Mesothelial cell of epicardium (in vitro differentiated cells): ENCODE data around the gene CAPN1. TPM values are rescaled to one million over a fixed set of nuclear protein-coding genes. Genes with fewer than 3 reads are reported as not detected.
A peak's percentile ranks its signal among the peaks of the same experiment; 100 is the strongest.

ENCODE experiments used
- DNase-seq, 2 experiments: peaks; one replicate each; pipeline ENCODE4 v3.0.0; 2021; ENCODE audit warnings: low spot score in 2 of 2; ENCODE audit not compliant: unreplicated experiment in 2 of 2
- H3K27ac Mint-ChIP-seq: 2 replicates; pipeline ENCODE4 v1.8.0; 2021; ENCODE audit warnings: mixed read lengths
- H3K27me3 Mint-ChIP-seq: 2 replicates; pipeline ENCODE4 v1.8.0; 2021; ENCODE audit warnings: low read depth, mixed read lengths
- H3K36me3 Mint-ChIP-seq: 2 replicates; pipeline ENCODE4 v1.8.0; 2021; ENCODE audit warnings: mixed read lengths
- H3K4me1 Mint-ChIP-seq: 2 replicates; pipeline ENCODE4 v1.8.0; 2021; ENCODE audit warnings: mixed read lengths
- H3K4me3 Mint-ChIP-seq: 2 replicates; pipeline ENCODE4 v1.8.0; 2021; ENCODE audit warnings: mild to moderate bottlenecking, moderate library complexity, mixed read lengths
- H3K9me3 Mint-ChIP-seq: 2 replicates; pipeline ENCODE4 v1.8.0; 2021; ENCODE audit warnings: mixed read lengths
- total RNA-seq: library from RNA; stranded (reverse); gene quantifications from 3 replicates; pipeline ENCODE4 v1.2.1, GENCODE V29; 2021
- TF ChIP-seq, protein P1 (sequence below): fragments of 200-600 bp; sonication (generic); IDR thresholded peaks from one replicate; pipeline ENCODE4 v1.5.0; 2021; ENCODE audit warnings: antibody characterized with exemption; ENCODE audit not compliant: unreplicated experiment

CAPN1 gene
- total RNA-seq, 1 donor from 2014 or later: 196 TPM

DNA sequence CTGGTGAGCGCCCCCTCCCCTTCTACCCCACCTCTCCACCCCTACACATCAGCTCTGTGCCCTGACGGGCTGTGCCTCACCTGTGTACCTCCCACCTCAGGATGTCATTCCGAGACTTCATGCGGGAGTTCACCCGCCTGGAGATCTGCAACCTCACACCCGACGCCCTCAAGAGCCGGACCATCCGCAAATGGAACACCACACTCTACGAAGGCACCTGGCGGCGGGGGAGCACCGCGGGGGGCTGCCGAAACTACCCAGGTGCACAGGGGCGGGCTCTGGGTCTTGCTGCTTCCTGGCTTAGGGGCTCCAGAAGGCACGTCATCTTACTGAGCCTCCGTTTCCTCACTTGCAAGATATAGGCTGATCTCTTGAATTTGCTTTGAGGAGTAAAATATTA is 6.8 kb downstream of the CAPN1 start:
- no peak for DNase-seq
- Mint-ChIP-seq H3K4me1 (peaks cover 9% of the 10 kb centered on the region), H3K27me3 (no peaks in the 10 kb centered on the region), H3K9me3 (no peaks in the 10 kb centered on the region), H3K27ac (no peak overlapping the region), H3K36me3 (peaks cover 30% of the 10 kb centered on the region), H3K4me3 (no peak overlapping the region)
- TF ChIP-seq, protein P1, sequence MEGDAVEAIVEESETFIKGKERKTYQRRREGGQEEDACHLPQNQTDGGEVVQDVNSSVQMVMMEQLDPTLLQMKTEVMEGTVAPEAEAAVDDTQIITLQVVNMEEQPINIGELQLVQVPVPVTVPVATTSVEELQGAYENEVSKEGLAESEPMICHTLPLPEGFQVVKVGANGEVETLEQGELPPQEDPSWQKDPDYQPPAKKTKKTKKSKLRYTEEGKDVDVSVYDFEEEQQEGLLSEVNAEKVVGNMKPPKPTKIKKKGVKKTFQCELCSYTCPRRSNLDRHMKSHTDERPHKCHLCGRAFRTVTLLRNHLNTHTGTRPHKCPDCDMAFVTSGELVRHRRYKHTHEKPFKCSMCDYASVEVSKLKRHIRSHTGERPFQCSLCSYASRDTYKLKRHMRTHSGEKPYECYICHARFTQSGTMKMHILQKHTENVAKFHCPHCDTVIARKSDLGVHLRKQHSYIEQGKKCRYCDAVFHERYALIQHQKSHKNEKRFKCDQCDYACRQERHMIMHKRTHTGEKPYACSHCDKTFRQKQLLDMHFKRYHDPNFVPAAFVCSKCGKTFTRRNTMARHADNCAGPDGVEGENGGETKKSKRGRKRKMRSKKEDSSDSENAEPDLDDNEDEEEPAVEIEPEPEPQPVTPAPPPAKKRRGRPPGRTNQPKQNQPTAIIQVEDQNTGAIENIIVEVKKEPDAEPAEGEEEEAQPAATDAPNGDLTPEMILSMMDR: no peak

DNA sequence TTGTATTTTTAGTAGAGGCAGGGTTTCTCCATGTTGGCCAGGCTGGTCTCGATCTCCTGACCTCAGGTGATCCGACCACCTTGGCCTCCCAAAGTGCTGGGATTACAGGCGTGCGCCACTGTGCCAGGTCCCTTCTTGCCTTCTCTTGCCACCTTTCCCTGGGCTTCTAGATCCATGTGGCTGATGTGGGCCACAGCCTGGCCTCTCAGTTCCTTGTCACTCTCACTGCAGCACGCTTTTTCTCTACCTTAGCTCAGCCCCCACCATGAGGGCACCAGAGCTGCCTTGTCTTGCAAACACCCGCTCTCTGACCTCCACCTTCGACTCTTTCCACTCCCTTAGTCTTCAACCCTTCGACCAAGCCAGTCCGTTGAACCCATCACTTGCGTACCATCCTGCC is 7.5 kb downstream of the CAPN1 start:
- Mint-ChIP-seq H3K36me3 (peaks cover 34% of the 10 kb centered on the region), H3K27me3 (no peaks in the 10 kb centered on the region), H3K27ac (no peak overlapping the region), H3K4me3 (no peak overlapping the region), H3K4me1 (peaks cover 4% of the 10 kb centered on the region), H3K9me3 (peaks cover under 1% of the 10 kb centered on the region)
- DNase-seq: no peak
- TF ChIP-seq, protein P1: no peak

DNA sequence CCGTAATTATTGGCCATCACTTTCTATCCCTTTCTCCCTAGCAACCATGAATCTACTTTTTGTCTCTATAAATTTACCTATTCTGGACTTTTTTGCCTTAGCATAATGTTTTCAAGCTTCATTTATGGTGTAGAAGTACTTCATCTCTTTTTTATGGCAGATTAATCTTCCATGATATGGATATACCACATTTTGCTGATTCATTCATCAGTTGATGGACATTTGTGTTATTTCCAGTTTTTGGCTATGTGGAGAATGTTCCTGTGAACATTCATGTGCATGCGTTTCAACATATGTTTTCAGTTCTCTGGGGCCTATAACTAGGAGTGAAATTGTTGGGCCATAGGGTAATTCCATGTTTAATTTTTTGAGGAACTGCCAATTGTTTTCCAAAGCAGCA is 12.8 kb downstream of the CAPN1 start:
- no peaks in the 10 kb centered on the region for H3K27me3 Mint-ChIP-seq
- DNase-seq: no peak
- TF ChIP-seq, protein P1: no peak
- H3K36me3 Mint-ChIP-seq: peaks cover 54% of the 10 kb centered on the region
- no peaks in the 10 kb centered on the region for H3K4me1 Mint-ChIP-seq
- H3K9me3 Mint-ChIP-seq: peaks cover 6% of the 10 kb centered on the region
- no peak overlapping the region for H3K4me3 Mint-ChIP-seq
- no peak overlapping the region for H3K27ac Mint-ChIP-seq

DNA sequence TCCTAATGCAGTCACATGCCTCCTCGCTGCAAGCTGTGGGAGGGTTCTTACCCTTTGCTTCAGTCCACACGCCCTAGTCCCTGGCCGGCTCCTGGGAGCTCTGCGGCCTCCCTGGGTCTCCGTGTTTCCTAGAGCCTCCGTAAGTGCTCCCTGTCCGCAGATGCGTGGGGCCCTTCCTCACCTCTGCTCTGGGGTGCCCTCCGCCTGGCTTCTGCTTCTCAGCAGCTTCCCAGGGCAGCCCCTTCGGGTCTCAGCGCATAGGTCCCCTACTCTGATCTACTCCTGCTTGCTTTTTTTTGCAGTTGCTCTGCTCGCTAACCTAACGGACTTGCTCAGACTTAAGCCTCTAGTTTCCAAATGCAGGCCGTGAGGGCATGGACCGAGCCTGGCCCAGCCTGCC is 22.4 kb downstream of the CAPN1 start:
- Mint-ChIP-seq H3K27me3 (no peaks in the 10 kb centered on the region), H3K27ac (no peak overlapping the region), H3K4me3 (no peak overlapping the region), H3K36me3 (peaks cover 32% of the 10 kb centered on the region), H3K9me3 (no peaks in the 10 kb centered on the region), H3K4me1 (no peaks in the 10 kb centered on the region)
- no peak for DNase-seq
- TF ChIP-seq, protein P1: no peak

DNA sequence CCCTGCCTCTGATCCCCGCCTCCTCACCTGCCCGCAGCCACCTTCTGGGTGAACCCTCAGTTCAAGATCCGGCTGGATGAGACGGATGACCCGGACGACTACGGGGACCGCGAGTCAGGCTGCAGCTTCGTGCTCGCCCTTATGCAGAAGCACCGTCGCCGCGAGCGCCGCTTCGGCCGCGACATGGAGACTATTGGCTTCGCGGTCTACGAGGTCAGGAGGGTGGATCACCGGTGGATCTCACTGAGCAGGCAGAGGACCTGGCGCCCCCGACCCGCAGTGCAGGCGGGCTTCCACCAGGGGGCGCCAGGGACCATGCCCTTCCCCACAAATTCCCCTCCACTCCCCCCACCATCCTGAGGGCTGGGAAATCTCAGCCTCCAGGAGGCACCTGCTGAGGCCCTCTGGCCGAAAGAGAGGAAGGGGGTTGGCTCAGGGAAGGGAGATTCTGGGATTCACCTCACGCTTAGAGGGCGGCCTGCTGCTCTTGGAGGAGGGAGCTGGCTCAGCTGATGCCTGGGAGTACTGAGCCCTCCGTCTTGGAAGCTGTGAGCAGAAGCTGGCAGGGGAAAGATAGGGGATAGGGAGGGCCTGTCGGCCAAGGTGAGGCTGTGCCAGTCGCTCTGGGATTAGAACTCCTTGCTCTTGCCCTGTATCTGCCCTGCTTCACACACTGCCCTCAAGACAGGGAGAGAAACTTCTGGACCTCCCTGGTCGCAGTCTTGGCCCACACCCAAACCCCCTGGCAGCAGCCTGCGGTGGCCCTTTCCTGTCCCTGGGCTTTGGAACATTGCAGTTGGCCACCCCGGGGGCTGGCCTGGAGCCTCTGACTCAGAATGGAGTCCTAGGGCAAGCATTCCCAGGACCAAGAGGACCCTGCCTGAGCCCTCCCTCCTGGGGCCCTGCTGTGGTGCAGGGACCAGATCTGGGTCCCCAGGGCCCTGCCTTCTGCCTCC is 23.2 kb downstream of the CAPN1 start:
- no peak overlapping the region for H3K4me3 Mint-ChIP-seq
- H3K9me3 Mint-ChIP-seq: no peaks in the 10 kb centered on the region
- no peaks in the 10 kb centered on the region for H3K4me1 Mint-ChIP-seq
- no peaks in the 10 kb centered on the region for H3K27me3 Mint-ChIP-seq
- TF ChIP-seq, protein P1: peak; percentile 91
- H3K36me3 Mint-ChIP-seq: peaks cover 27% of the 10 kb centered on the region
- H3K27ac Mint-ChIP-seq: no peak overlapping the region
- DNase-seq: peak in 1 of 2 experiments; percentile 58
